Activated CD4-positive, CD25-positive, alpha-beta regulatory T cell (primary cell): ENCODE data around the gene SEPTIN12.
"Not testable (repeated sequence)": the region's sequence is repeated elsewhere in the genome, so short reads cannot be mapped to it uniquely, and the experiment has no call there.

Source experiments
- DNase-seq, 4 experiments: peaks; one replicate each; lab custom pipeline; 2025; lab: John Stamatoyannopoulos, UW

The SEPTIN12 gene

GRCh38 chr16:4752351-4753100, 35.6 kb downstream of the SEPTIN12 start:
- DNase-seq = no peak

DNA sequence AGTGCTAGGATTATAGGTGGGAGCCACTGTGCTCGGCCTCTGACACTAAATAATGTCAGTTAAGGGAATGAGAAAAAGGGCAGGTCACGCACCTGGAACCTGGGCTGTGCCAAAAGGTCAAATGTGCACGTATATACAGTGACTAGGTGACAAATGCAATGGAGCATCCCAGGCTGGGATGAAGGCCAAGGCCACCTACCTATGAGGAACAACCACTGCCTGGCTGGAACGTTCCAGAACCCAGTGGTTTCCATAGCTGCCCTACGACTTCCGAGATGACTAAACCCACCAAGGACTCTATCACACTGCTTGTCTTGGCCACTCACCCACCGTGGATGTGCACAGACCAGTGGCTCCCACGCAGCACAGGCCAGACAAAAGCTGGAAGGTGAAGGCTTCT, 37.2 kb downstream of the SEPTIN12 start:
- DNase-seq = no peak

GRCh38 chr16:4749700-4750257, 38.4 kb downstream of the SEPTIN12 start:
- DNase-seq = no peak

DNA sequence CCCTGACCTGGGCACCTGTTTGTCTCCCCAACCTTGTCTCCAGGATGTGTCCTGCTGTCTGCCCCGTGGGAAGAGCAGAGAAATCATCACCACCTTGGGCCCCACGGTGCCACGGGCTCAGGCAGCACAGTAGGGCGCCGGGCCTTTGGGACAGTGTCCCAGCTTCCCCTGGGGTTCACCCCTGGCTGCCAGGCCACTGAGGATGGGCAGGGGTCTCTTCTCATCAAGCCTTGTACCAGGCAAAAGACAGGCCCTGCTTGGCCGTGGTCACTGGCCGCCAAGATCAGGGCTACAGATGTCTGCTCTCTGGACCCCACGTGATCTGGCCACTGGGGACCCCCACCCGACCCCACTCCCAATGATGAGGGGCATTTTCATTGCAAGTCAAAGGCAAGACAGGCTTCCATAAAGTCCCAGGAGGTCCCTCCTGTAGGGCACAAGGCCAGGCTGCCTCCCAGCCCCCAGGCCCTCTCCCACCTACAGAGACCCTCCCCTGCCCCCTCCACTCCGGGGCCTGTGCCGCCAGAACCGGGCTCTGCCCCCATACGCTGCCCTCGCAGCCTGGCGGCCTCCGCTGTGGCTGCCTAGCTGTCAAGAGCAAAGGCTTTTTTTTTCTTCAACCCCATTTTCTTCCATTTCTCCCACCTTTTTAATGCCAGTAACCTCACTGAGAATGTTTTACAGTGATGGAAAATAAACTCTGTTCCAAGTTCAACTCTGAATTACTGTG, 39.3 kb downstream of the SEPTIN12 start:
- no peak for DNase-seq

- no peak for DNase-seq
Observed at GRCh38 chr16:4747906-4748681, 40.1 kb downstream of the SEPTIN12 start.

- DNase-seq = no peak
Observed at GRCh38 chr16:4746991-4747574, 41.1 kb downstream of the SEPTIN12 start.

DNA sequence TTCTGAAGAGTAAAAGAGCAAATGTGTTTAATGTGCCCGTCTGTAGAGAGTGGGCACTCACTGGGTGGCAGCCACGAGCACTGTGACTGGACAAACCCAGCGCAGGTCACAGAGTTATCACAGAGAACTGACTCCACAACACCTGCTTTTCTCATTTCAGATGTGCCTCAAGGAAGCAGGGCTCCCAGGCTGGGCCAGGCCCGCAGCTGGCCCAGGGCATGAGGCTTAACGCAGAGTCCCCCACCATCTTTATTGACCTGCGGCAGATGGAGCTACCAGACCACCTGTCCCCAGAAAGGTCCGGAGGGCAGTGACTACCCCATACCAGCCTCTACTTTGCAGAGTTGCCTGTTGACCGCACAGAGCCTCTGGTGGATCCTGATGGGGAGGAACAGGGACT, 41.9 kb downstream of the SEPTIN12 start:
- DNase-seq = no peak

GRCh38 chr16:4745274-4745569, 42.9 kb downstream of the SEPTIN12 start:
- no peak for DNase-seq

- DNase-seq = no peak
Observed at GRCh38 chr16:4744555-4745273, 43.4 kb downstream of the SEPTIN12 start.

DNA sequence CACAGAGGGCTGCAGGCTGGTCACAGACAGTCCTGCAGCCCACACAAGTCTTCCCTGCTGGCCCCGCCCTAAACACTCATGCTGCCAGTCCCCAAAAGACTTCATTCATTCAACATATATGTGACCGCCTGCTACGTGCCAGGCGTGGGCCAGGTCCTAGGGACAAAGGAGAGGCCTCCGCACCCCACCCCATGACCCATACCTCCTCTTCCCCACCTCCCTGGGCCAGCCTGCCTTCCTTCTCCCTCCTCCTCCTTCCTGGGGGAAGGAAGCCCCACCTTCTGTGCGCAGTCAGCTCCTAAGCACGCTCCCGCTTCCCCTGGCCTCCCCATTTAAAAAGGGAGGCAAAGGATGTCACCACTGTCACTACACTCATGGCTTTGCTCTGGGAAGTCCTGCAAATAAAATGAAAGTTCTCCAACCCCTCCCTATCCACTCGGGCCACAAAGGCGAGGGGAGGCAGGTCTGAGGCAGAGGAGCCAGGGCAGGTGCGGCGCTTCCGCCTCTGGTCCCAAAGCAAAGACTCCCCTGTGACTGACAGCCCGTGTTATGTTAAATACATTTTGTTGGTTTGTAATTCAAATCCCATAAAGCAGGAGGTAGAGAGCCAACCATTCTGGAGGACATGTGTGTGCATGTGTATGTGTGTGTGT, 44.8 kb downstream of the SEPTIN12 start:
- DNase-seq = no peak

DNA sequence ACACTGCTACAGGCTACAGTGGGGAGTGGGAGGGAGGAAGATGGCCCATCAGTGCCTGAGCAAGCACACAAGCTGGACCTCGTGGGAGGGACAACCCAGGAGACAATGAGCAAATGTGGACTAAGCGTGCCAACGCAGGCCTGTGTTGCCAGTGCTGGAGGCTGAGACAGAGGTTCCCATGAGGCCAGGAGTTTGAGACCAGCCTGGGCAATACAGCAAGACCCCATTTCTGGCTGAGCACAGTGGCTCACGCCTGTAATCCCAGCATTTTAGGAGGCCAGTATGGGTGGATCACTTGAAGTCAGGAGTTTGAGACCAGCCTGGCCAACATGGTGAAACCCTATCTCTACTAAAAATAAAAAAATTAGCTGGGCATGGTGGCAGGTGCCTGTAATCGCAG, 49.8 kb downstream of the SEPTIN12 start:
- DNase-seq = not testable (repeated sequence)

- DNase-seq = no peak
Observed at GRCh38 chr16:4737545-4737944, 50.6 kb downstream of the SEPTIN12 start.

- no peak for DNase-seq
Observed at GRCh38 chr16:4736546-4736945, 51.6 kb downstream of the SEPTIN12 start.

DNA sequence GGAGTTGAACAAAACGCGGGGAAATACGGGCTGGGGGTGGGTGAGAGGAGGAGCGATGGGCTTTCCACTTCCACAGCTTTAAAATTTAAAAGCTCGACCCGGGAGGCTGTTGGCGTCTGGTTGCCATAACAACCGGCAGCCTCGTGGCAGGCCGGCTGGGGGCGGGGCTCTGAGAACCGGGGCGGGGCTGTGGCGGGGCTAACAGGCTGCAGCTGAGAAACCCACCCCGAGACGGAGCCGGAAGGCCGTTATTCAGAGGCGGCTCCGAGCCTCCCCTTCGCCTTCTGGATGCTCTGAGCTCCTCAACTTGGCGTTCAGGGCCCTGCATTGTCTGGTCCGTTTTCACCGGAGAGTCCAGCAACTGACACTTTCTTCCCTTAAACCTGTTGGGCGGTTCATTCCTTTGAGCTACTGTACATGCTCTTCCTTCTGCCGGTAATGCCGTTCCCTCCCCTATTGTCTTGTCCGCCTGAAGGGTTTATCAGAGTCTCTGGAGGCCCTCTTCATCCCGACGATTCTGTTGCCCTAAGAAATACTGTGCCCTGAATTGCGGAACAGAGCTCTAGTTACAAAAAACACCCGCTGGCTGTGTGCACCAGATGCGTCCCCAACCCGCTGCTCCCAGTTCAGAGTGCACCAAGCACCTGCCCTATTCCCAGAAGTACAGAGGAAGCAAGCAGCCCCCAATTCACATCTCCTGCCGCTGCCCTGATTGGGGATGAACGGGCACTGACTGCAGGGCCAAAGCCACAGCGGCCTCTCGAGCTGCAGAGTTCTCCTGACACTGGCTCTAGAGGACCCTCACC, 53.2 kb downstream of the SEPTIN12 start:
- peak; percentile 78 to 94 (median 86) for DNase-seq

GRCh38 chr16:4734063-4734729, 53.9 kb downstream of the SEPTIN12 start, which contains the start of the genes ANKS3 and DNAAF8:
Gene ANKS3 (minus strand): TSS chr16:4734271. CDS start chr16:4730149, 4,122 bp downstream.
Gene DNAAF8 (plus strand): TSS chr16:4734537. CDS start chr16:4736515, 1,978 bp downstream.
- peak; percentile 54 to 73 (median 63) for DNase-seq

GRCh38 chr16:4733747-4734062, 54.4 kb downstream of the SEPTIN12 start:
- peak in 1 of 4 experiments; percentile 26 for DNase-seq

GRCh38 chr16:4733211-4733742, 54.9 kb downstream of the SEPTIN12 start:
- no peak for DNase-seq

DNA sequence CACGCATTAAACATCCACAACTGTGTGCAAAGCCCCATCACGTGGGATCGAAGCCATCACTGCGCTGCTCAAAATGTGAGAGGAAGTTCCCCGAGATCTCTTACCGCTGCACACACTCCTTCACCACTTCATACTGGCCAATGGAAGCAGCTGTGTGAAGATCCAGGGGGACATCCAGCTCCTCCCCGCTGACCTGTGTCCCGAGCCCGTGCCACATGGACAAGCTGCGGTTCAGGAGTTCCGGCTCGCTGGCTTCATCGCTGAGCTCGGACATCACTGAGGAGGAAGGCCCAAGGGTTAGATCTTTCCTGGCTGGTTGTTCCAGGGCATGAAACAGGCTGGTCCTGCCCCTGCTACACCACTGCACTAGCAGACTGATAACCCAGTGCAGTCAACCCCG, 58.3 kb downstream of the SEPTIN12 start:
- no peak for DNase-seq

- no peak for DNase-seq
Observed at GRCh38 chr16:4728676-4729075, 59.5 kb downstream of the SEPTIN12 start.
